Measurements from ENCODE around the gene USP8.
"Not testable (repeated sequence)": the region's sequence is repeated elsewhere in the genome, so short reads cannot be mapped to it uniquely, and the experiment has no call there.

Gene USP8

DNA sequence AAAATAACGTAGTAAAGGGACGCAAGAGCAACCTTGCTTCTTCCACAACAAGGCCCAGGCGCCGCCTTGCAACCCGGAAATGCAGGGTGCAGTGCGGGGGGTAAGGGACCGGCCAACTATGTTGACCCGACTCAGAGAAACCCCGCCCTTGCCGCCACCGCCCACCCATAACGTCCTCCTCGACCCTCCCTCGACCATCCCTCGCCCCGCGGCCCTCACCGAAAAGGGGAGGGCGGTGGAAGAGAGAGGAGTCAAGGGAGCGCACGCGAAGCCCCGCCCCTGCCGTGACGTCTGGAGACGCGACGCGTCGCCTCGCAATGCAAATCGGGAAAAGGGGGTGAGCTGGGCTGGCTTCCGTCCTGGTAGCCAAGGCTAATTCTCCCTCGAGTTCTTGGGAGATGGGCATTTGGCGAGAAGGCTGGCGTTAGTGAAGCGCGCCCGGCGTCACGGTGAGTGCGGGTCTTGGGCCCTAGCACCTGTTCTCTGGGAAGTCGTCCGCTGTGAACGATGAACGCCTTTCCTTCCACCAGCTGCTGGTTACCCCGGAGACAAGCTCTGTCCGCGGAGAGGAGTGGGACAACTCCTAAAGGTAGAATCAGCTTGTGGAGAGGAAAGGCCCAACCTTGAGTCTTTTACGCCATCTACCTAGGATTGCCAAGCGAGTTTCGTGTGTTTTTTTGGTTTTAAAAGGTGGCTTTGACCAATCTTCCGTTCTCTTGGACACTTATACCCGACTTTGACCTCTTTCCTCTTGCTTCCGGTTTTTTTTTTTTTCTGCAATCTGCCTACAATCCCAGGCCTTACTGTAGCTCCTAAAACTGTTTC lies at the start of gene USP8:
Gene USP8 (plus strand): TSS at position 340 of the 825 bp plus-strand sequence. CDS start 14,669 bp downstream, outside the sequence.
- DNase-seq, result peak; percentile 50

DNA sequence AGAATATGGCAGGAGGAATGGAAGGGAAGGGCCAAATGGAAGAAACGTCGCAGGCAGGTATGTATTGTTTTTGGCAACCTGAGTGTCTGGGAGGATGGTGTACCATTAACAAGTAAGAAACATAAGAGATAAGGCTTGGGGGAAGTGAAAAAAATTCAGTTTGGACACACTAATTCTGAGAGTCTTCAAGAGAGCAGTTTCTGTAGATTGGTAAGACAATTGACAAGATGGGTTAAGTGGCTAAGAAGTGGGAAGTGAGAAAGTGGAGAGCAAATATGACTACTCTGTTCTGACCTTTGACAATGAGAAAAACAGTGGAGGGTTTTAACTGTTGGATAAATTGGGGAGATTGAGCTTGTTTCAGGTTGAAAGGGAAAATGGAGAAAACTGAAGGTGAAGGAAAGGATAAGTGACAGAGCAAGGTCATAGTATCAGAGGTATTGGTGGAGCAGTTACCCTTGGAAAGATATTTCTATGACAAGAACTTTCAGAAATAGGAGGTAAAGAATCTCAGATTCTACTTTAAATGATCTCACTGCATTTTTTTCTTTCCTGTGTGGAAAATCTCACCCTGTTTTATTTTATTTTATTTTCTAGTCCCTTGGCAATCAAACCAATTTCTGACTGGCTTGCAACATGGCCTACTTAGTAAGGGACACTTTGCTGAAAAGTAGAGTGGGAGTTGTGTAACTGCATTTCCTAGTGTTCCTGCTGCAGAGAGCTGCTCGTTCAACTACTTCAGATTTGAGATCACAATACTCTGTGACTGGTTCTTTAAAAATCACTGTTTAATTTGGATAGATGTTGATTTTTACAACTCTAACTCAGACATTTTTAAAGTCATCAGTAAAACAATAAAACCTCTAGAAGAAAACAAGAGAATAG lies 46.1 kb upstream of the USP8 start:
- DNase-seq, result no peak

DNA sequence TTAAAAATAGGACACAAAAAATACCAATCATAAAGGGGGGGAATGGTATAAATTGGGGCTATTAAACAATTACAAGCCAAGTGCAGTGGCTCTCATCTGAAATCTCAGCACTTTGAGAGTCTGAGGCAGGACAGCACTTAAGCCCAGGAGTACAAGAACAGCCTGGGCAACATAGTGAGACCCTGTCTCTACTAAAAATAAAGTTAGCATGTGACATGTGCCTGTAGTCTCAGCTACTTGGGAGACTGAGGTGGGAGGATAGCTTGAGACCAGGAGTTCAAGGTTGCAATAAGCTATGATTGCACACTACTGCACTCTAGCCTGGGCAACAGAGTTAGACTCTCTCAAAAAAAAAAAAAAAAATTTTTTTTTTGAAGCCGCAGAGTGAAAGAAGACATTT lies 45.4 kb upstream of the USP8 start:
- DNase-seq, result no peak

DNA sequence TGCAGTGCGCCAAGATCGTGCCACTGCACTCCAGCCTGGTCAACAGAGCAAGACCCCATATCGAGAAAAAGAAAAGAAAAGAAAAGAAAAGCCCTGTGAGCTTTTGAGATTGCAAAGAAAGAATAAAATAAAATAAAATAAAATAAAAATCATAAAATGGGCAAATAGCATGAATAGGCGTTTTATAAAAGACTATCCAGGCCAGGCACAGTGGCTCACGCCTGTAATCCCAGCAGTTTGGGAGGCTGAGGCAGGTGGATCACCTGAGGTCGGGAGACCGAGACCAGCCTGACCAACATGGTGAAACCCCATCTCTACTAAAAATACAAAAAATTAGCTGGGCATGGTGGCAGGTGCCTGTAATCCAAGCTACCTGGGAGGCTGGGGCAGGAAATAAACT lies 44.8 kb upstream of the USP8 start:
- not testable (repeated sequence) for DNase-seq

DNA sequence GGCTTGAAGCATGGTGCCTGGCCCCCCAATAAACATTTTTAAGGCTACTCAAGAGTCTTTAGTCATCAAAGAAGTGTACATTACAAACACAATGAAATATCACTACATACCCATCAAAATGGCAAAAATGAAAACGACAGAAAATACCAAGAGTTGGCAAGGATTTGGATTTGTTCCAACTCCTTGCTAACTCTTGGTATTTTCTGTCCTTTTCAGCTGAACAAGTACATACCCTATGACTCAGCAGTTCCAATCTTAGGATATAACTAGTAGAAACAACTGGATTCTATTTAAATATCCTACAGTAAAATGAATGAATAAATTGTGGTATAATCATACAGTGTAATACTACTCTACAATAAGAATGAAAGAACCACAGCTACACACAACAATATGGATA lies 44.1 kb upstream of the USP8 start:
- no peak for DNase-seq

DNA sequence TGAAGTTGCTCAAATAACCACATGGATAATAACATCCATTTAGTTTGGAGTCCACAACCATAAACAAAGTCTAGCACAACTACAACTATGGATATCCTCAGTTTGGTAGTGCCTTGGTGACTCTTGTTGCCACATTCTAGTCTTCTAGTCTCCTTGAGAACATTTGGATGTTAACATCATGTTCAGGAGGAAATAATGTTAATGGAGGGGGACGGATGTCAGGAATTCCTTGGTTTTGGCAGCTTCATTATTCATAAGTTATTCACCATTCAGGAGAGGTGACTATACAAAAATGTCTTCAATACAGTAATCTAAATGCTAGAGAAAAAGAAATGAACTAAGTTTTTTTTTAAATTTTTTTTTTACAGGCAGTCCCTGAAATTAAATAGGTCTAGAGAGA lies 42.8 kb upstream of the USP8 start:
- no peak for DNase-seq

DNA sequence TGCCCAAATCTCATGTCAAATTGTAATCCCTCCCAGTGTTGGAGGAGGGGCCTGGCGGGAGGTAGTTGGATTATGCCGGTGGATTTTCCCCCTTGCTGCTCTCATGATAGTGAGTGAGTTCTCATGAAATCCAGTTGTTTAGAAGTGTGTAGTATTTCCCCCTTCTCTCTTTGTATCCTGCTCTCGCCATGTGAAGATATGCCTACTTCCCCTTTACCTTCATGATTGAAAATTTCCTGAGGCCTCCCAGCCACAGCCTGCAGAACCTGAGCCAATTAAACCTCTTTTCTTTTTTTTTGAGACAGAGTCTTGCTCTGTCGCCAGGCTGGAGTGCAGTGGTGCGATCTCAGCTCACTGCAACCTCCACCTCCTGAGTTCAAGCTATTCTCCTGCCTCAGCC lies 41.8 kb upstream of the USP8 start:
- not testable (repeated sequence) for DNase-seq

DNA sequence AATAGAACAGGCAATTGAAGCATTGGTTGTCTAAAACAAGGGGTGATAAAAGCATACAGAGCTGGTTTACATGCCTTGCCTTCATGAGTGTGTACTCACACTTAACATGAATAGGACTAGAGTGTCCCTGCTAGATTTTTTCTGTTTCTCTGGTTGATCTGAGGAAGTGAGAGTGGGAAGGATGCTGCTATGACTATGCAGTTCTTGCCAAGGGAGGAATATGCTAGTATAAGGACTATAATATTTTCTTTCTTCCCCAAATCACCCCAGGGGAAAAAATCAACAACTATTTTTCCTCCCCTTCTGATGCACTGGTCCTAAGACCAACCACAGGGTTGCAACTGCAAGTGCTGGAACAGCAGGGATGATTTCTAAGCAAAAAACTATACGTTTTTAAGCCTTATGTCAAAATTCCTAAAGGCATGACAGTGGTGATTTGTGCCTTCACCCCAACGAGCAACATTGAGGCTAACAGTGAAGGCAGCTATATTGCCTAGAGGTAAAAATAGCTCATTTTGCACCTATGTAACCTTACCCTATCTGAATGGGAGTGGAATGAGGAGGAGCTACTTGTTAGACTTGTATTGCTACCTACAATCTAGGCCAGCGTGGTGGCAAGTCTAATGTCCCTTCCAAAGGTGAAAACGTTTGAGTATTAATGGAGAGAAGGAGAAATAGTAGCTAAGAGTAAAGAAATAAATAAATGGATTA lies 33.5 kb upstream of the USP8 start:
- no peak for DNase-seq

DNA sequence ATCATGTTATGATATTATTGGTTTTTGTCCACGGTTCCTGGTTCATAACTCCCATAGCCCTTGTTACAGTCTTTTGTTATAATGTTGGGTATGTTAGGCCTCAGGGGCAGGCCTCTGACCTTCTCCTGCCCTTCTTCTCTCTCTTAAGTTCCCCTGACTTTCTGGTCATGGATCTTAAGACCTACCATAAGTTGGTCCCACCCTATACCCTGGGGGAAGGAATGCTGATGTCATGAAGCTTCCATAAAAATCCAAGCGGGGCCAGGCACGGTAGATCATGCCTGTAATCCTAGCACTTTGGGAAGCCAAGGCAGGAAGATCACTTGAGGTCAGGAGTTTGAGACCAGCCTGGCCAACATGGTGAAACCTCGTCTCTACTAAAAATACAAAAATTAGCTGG lies 32.6 kb upstream of the USP8 start:
- not testable (repeated sequence) for DNase-seq

DNA sequence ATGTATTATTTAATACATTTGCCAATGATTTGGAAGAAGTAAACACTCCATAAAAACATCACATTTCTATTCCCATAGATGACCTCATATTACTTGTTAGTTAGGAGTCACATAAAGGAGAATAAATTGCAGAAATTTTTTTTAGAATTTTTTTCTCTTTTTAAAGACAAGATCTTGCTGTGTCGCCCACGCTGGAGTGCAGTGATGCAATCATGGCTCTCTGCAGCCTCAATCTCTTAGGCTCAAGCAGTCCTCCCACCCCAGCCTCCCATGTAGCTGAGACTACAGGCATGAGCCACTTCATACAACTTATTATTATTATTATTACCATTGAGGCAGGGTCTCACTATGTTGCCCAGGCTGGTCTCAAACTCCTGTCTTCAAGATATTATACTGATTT lies 12.3 kb upstream of the USP8 start:
- no peak for DNase-seq

DNA sequence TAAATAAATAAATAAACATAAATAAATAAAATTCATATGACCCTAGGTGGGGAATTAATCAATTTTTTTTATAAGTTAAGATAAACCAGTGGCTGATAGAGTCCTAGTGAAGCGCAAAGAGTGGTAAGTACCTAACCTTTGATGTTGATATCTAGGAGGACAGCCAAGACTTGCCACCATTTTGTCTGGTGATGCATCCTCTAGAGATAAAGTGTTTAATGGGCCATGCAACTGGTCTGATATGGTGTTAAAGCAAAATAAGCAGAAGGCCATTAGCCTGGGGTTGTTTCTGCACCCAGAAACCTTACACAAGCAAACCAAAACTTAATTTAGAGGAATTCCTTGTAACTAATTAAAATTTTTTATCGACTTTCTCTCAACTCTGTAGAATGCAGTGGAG lies 9.6 kb upstream of the USP8 start:
- no peak for DNase-seq

DNA sequence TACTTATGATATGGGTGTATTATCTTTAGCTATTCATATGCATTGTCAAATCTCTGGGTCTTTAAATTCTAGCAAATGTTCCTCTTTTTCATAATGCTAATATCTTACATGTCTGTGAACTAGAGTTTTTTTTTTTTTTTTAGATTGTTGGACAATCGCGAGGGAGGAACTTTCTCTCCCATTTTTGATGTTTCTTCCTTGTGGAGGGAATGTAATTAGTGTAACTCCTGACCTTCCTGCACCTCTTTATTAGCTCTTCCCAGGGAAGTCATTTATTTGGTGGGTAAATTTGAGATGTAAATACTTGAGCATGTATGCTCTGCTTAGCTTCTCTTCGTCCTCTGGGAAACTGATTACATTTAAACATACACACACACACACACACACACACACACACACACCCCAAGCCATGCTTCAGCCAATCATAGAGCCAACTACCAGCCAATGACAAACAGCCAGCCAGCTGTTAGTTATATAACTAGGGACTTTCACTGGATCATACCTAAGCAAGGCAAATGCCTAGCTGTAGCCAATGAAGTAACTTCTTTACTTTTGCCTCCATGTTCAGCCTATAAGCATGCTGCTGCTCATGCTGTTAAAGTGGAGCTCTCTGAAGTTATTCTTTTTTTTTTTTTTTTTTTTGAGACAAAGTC lies 8.3 kb upstream of the USP8 start:
- DNase-seq, result no peak

DNA sequence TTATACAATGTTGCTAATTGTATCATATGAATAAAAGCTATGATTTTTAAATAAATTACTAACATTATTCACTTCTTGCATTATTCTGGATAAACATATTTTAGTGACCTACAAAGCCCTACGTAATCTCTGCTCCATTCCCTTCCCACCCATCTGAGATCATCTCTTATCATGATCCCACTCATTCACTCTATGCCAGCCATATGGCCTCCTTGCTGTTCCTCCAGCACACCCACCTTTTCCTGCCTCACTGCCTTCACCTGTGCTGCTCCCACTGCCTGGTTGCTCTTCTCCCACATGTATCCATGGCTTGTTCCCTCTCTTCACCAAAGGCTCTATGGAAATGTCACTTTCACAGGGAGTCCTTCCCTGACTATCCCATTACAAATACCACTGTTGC lies 7.3 kb upstream of the USP8 start:
- DNase-seq, result no peak

DNA sequence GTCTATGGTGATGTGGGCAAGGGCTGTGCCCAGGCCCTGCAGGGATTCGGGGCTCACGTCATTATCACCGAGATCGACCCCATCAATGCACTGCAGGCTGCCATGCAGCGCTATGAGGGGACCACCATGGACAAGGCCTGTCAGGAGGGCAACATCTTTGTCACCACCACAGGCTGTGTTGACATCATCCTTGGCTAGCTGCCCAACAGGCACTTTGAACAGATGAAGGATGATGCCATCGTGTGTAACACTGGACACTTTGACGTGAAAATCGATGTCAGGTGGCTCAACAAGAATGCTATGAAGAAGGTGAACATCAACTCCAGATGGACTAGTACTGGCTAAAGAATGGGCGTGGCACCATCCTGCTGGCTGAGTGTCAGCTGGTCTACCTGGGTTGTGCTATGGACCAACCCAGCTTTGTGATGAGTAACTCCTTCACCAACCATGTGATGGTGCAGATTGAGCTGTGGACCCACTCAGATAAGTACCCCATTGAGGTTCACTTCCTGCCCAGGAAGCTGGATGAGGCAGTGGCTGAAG lies 6.1 kb upstream of the USP8 start:
- DNase-seq, result no peak

DNA sequence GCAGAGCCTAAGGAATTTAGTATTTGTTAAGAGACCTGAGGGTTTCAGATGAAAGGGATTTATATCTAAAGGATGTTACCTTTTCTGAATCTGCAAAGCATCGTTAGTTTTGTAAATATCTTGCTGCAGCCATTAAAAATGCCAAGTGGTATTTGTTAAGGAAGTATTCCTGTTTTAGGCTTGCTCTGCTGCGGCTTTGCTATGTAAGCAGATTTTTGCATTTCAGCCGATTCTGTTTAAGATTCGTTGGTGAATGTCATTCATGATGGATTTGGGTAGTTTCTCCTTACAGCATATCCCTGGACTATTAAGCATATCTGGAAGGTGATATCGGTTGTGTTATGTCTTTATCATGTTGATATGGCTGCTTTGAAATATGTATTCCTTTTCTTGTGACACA lies 1.0 kb downstream of the USP8 start:
- no peak for DNase-seq

DNA sequence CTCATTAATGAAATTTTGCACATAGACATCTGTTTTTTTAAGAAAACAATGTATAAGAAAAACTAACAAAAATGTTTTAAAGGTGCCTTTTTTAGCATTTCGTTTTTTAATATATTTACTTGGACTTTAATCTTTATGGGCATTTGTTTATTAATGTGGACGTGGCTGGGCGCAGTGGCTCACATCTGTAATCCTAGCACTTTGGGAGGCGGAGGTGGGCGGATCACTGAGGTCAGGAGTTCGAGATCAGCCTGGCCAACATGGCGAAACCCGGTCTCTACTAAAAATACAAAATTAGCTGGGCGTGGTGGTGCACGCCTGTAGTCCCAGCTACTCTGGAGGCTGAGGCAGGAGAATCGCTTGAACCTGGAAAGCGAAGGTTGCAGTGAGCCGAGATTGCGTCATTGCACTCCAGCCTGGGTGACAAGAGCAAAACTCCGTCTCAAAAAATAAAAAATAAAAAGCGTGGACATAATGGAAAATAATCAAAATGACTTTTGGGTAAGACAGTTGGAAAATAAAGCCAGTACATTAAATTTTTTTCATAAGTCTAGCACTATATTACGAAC lies 1.6 kb downstream of the USP8 start:
- not testable (repeated sequence) for DNase-seq

DNA sequence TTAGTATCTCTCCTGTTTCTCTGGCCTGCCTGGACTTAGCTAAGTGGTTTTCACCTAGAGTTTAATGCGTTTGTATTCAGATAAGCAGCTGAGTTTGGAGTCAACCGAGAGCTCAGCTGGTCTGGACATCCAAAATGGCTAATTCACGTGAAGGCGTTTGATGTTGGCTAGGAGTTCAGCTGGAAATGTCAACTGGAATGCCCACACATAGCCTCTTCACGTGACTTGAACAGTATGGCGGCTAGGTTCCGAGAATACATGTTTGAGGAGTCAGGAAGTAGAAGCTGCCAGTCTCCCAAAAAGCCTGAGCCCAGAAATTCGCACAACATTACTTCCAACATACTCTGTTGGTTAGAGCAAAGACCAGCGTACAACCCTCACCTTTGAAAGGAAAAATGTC lies 2.2 kb downstream of the USP8 start:
- DNase-seq, result no peak

DNA sequence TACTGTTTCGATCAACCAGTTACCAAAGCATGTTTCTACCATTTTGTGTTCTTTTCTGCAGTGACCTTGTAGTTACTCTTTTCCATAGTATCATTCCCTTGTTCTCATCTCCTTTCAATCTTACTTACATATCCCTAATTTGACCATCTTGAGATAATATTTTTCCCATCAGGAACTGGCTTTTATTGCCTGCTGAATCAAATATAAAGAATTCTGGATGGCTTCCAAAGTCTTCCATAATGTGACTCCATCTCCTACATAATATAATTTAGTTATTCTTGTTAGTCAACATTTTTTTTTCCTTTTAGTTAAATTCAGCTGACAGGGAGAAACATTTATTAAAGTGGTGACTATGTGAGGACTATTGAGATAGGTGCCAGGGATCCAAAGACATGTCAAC lies 7.0 kb downstream of the USP8 start:
- no peak for DNase-seq

DNA sequence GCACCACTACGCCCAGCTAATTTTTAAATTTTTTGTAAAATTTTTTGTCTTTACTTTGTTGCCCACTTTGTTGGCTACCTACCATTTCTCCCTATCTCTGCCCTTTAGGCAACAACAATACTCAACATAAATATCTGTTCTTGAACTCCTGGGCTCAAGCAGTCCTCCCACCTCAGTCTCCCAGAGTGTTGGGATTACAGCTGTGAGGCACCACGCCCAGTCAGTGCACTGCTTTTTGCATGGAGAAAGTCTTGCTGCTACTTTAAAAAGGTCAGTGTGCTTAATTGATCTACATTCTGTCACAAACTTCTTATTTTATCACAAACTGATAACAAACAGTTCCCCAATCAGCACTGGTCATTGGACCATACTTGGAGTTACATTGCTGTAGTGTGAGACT lies 8.0 kb downstream of the USP8 start:
- no peak for DNase-seq

DNA sequence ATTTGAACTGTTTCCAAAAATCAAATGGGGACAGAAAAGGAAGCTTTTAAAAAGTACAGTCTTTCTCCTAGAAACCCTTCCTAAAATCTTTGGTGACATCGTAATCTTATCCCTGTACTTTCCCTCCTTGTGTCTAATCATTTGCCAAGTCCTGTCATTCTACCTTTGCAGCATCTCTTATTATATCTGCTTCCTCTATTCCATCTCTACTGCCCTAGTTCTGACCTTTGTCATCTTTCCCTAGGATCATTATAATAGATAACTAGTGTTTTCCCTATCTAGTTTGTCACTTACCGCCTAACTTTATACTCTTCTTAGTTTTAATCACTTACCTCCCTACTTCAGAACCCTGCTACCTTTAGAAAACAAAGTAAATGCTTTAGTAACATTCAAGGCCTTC lies 11.6 kb downstream of the USP8 start:
- no peak for DNase-seq

DNA sequence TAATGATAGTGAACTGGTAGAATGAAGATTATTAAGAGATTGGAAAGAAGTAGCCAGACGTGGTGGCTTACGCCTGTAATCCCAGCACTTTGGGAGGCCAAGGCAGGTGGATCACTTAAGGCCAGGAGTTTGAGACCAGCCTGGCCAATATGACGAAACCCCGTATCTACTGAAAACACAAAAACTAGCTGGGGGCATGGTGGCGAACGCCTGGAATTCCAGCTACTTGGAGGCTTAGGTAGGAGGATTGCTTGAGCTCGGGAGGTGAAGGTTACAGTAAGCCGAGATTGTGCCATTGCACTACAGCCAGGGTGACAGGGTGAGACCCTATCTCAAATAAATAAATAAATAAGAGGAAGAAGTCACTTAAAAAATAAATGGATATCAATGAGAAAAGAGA lies 14.0 kb downstream of the USP8 start:
- no peak for DNase-seq

DNA sequence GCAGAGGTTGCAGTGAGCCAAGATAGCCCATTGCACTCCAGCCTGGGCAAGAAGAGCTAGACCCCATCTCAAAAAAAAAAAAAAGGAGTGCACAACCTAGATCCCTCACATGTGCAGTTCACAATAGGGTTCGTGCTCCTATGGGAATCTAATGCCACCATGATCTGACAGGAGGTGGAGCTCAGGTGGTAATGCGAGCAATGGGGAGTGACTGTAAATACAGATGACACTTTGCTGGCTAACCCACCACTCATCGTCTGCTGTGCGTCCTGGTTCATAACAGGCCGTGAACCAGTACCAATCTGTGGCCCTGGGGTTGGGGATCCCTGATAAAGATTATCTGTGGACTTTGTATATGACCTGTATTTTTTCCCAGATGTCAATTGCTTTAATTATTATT lies 16.7 kb downstream of the USP8 start:
- no peak for DNase-seq

Data from 8988T (cell line).